HG02642 (cell line): ENCODE measurements around the gene MCM6.

ENCODE experiments used
- ATAC-seq: cut with Tn5 transposase; IDR thresholded peaks from one replicate; pipeline ENCODE4 v1.9.1; 2021; ENCODE audit warnings: mild to moderate bottlenecking; ENCODE audit not compliant: unreplicated experiment, poor library complexity

Gene MCM6

GRCh38 chr2:135870571-135870970, 5.7 kb downstream of the MCM6 start:
- ATAC-seq: peak; percentile 70

- ATAC-seq: no peak
These were observed 13.0 kb downstream of the MCM6 start for GRCh38 chr2:135863233-135863632.

- ATAC-seq: no peak
These were observed 13.5 kb downstream of the MCM6 start for GRCh38 chr2:135862718-135863117.

GRCh38 chr2:135853401-135853800, 22.8 kb downstream of the MCM6 start:
- ATAC-seq: no peak

- ATAC-seq: no peak
These were observed 24.4 kb downstream of the MCM6 start for GRCh38 chr2:135851858-135852257.

- ATAC-seq: no peak
These were observed 25.2 kb downstream of the MCM6 start for GRCh38 chr2:135850892-135851668.

GRCh38 chr2:135849087-135849486, 27.2 kb downstream of the MCM6 start:
- no peak for ATAC-seq

GRCh38 chr2:135845997-135846396, 30.2 kb downstream of the MCM6 start:
- no peak for ATAC-seq

- ATAC-seq: no peak
These were observed 31.0 kb downstream of the MCM6 start for GRCh38 chr2:135845257-135845656.

- ATAC-seq: no peak
These were observed 31.8 kb downstream of the MCM6 start for GRCh38 chr2:135844301-135844895.

GRCh38 chr2:135843671-135844070, 32.6 kb downstream of the MCM6 start:
- ATAC-seq: no peak

GRCh38 chr2:135840601-135841000, 35.6 kb downstream of the MCM6 start:
- ATAC-seq: no peak

GRCh38 chr2:135839713-135840112, 36.5 kb downstream of the MCM6 start:
- no peak for ATAC-seq

GRCh38 chr2:135838502-135838901, 37.7 kb downstream of the MCM6 start:
- no peak for ATAC-seq

GRCh38 chr2:135836596-135837270, 39.5 kb downstream of the MCM6 start, which contains the start of gene LCT:
Gene LCT, minus strand, starts transcription at chr2:135837184. Its CDS starts 15 bp downstream, at chr2:135837169.
- no peak for ATAC-seq

GRCh38 chr2:135832891-135833290, 43.4 kb downstream of the MCM6 start:
- no peak for ATAC-seq

GRCh38 chr2:135831180-135831812, 44.9 kb downstream of the MCM6 start:
- ATAC-seq: no peak

GRCh38 chr2:135829378-135830135, 46.7 kb downstream of the MCM6 start:
- no peak for ATAC-seq

- ATAC-seq: no peak
These were observed 49.7 kb downstream of the MCM6 start for GRCh38 chr2:135826544-135826943.

GRCh38 chr2:135825550-135826176, 50.6 kb downstream of the MCM6 start:
- ATAC-seq: no peak
